Prostate gland (tissue), 2 donors: ENCODE measurements around the gene PTPRG. TPM values are rescaled to one million over a fixed set of nuclear protein-coding genes. Genes with fewer than 3 reads are reported as not detected.

Experiments used
- DNase-seq: peaks from one replicate; pipeline ENCODE4 v3.0.0-alpha.2; 2019; ENCODE audit warnings: low spot score
- H3K27ac ChIP-seq, 2 donors: fragments of 200-600 bp; sonication (generic); 2 replicates each; pipeline ENCODE4 v1.5.1; 2017 to 2019
- H3K27me3 ChIP-seq: fragments of 200-600 bp; sonication (generic); replicated peaks from 2 replicates; pipeline ENCODE4 v1.5.1; 2019; ENCODE audit not compliant: insufficient read depth
- H3K36me3 ChIP-seq, 2 donors: fragments of 200-600 bp; sonication (generic); 1 replicate in 1 of 2; 2 replicates in 1 of 2; pipeline versions ENCODE4 v1.5.1 to v1.8.1; 2017 to 2019
- H3K4me1 ChIP-seq: fragments of 200-600 bp; sonication (generic); replicated peaks from 2 replicates; pipeline ENCODE4 v1.5.1; 2019
- H3K4me3 ChIP-seq, 2 donors: fragments of 200-600 bp; sonication (generic); 2 replicates each; pipeline ENCODE4 v1.5.1; 2017 to 2019
- H3K9me3 ChIP-seq: fragments of 200-600 bp; sonication (generic); 2 replicates; pipeline ENCODE4 v1.5.1; 2017
- CTCF ChIP-seq, 4 experiments: fragments of 200-600 bp in 2 of 4; fragments of 450-650 bp in 2 of 4; sonication (generic) in 2 of 4; IDR thresholded peaks; 1 replicate in 3 of 4; 2 replicates in 1 of 4; pipeline ENCODE4 v1.5.1; 2016 to 2019; ENCODE audit warnings: antibody characterized with exemption in 4 of 4, mild to moderate bottlenecking in 2 of 4, moderate library complexity in 2 of 4
- POLR2A ChIP-seq: fragments of 450-650 bp; IDR thresholded peaks from one replicate; pipeline ENCODE4 v1.6.1; 2016; ENCODE audit warnings: antibody characterized with exemption, mild to moderate bottlenecking
- POLR2AphosphoS5 ChIP-seq: sonication (generic); formaldehyde crosslinking; IDR thresholded peaks from one replicate; pipeline ENCODE4 v1.6.1; 2017; ENCODE audit warnings: antibody characterized with exemption
- WGBS: methylation state at CpG from one replicate; pipeline ENCODE4 v1.1.5; 2018; 5-methylcytosine and 5-hydroxymethylcytosine counted together
- intact Hi-C: fragments of 100-400 bp; cut with DNase I; formaldehyde crosslinking; loops from one replicate; pipeline ENCODE4 v1.14.2; 2022
- total RNA-seq, 2 donors: library from RNA; depleted of rRNA; stranded (reverse); fragments of >200 nt; gene quantifications; one replicate each; pipeline ENCODE4 v1.1.0, GENCODE V29; 2016

PTPRG gene
- total RNA-seq, 2 donors from 2014 or later: 22.0 to 78.6 TPM

- H3K27ac ChIP-seq: no peak overlapping the region
Observed at GRCh38 chr3:61593446-61594029, 32.2 kb downstream of the PTPRG start.

GRCh38 chr3:61594144-61594963, 33.0 kb downstream of the PTPRG start:
- Histone ChIP-seq H3K27me3 (no peaks in the 10 kb centered on the region), H3K27ac (no peak overlapping the region), H3K4me1 (no peaks in the 10 kb centered on the region), H3K36me3 (no peaks in the 10 kb centered on the region), H3K4me3 (no peak overlapping the region), H3K9me3 (no peaks in the 10 kb centered on the region)
- DNase-seq: no peak
- TF ChIP-seq POLR2A: no peak
- TF ChIP-seq POLR2AphosphoS5: no peak
- no peak for TF ChIP-seq CTCF (IDR thresholded peaks at IDR 0.05)
- WGBS: 29% methylated on average over 12 of the region's 12 CpGs
- intact Hi-C loops: no loop called here

More at GRCh38 chr3:61593446-61594029, 32.2 kb downstream of the PTPRG start:
- WGBS: 68% methylated on average over 4 of the region's 4 CpGs
- H3K9me3 ChIP-seq: no peaks in the 10 kb centered on the region
- H3K27me3 ChIP-seq: no peaks in the 10 kb centered on the region
- DNase-seq: no peak
- no peaks in the 10 kb centered on the region for H3K4me1 ChIP-seq
- no peak overlapping the region for H3K4me3 ChIP-seq
- TF ChIP-seq CTCF (IDR thresholded peaks at IDR 0.05) (no peak), POLR2AphosphoS5 (no peak), POLR2A (no peak)
- intact Hi-C loops: no loop called here
- H3K36me3 ChIP-seq: no peaks in the 10 kb centered on the region

- no peaks in the 10 kb centered on the region for H3K4me1 ChIP-seq
- H3K36me3 ChIP-seq: no peaks in the 10 kb centered on the region
- DNase-seq: no peak
- no peaks in the 10 kb centered on the region for H3K9me3 ChIP-seq
- H3K4me3 ChIP-seq: no peak overlapping the region
- intact Hi-C loops: no loop called here
- H3K27ac ChIP-seq: no peak overlapping the region
- WGBS: 9% methylated on average over 9 of the region's 9 CpGs
- no peaks in the 10 kb centered on the region for H3K27me3 ChIP-seq
- no peak for TF ChIP-seq POLR2A
- no peak for TF ChIP-seq CTCF (IDR thresholded peaks at IDR 0.05)
Observed at GRCh38 chr3:61594964-61595285, 33.6 kb downstream of the PTPRG start.

- DNase-seq: no peak
- Histone ChIP-seq H3K27ac (no peak overlapping the region), H3K4me3 (no peak overlapping the region), H3K4me1 (no peaks in the 10 kb centered on the region), H3K27me3 (no peaks in the 10 kb centered on the region), H3K36me3 (no peaks in the 10 kb centered on the region), H3K9me3 (no peaks in the 10 kb centered on the region)
- no peak for TF ChIP-seq CTCF (IDR thresholded peaks at IDR 0.05)
- TF ChIP-seq POLR2A: no peak
- 19% methylated on average over 1 of the region's 1 CpG for WGBS
- intact Hi-C loops: no loop called here
Observed at GRCh38 chr3:61595288-61595687, 33.9 kb downstream of the PTPRG start.

- intact Hi-C loops: no loop called here
- DNase-seq: no peak
- no peak overlapping the region for H3K27ac ChIP-seq
- 91% methylated on average over 3 of the region's 3 CpGs for WGBS
- no peaks in the 10 kb centered on the region for H3K9me3 ChIP-seq
- no peaks in the 10 kb centered on the region for H3K27me3 ChIP-seq
- TF ChIP-seq CTCF (IDR thresholded peaks at IDR 0.05) (no peak), POLR2AphosphoS5 (no peak), POLR2A (no peak)
- H3K4me1 ChIP-seq: no peaks in the 10 kb centered on the region
- H3K36me3 ChIP-seq: no peaks in the 10 kb centered on the region
- no peak overlapping the region for H3K4me3 ChIP-seq
Observed at GRCh38 chr3:61595826-61596225, 34.5 kb downstream of the PTPRG start.
